KMS-11 (cell line): ENCODE measurements around the gene MBNL1.

ENCODE experiments used
- H2AFZ ChIP-seq: fragments of 200-600 bp; sonication (generic); 2 replicates; pipeline ENCODE4 v1.6.1; 2016; ENCODE audit warnings: antibody characterized with exemption, mixed run types, low read depth
- H3K27ac ChIP-seq: fragments of 200-600 bp; sonication (generic); 2 replicates; pipeline ENCODE4 v1.6.1; 2016; ENCODE audit warnings: mild to moderate bottlenecking, mixed run types
- H3K27me3 ChIP-seq: fragments of 200-600 bp; sonication (generic); 2 replicates; pipeline ENCODE4 v1.6.1; 2017; ENCODE audit warnings: mild to moderate bottlenecking, low read depth, mixed run types, moderate library complexity; ENCODE audit not compliant: insufficient read depth
- H3K36me3 ChIP-seq: fragments of 200-600 bp; sonication (generic); 2 replicates; pipeline ENCODE4 v1.6.1; 2017; ENCODE audit warnings: mild to moderate bottlenecking, mixed run types; ENCODE audit not compliant: insufficient read depth
- H3K4me1 ChIP-seq: fragments of 200-600 bp; sonication (generic); 2 replicates; pipeline ENCODE4 v1.6.1; 2016; ENCODE audit warnings: mild to moderate bottlenecking, low read depth, mixed run types; ENCODE audit not compliant: poor library complexity, severe bottlenecking
- H3K4me2 ChIP-seq: fragments of 200-600 bp; sonication (generic); 2 replicates; pipeline ENCODE4 v1.7.0; 2016; ENCODE audit warnings: mild to moderate bottlenecking, mixed run types
- H3K4me3 ChIP-seq: fragments of 200-600 bp; sonication (generic); IDR thresholded peaks from 2 replicates; pipeline ENCODE4 v1.6.1; 2017; ENCODE audit warnings: low read depth, low read length, mixed read lengths; ENCODE audit not compliant: insufficient read depth
- H3K79me2 ChIP-seq: fragments of 200-600 bp; sonication (generic); 2 replicates; pipeline ENCODE4 v1.6.1; 2016; ENCODE audit warnings: low read depth, mixed run types; ENCODE audit not compliant: insufficient read depth
- H3K9ac ChIP-seq: fragments of 200-600 bp; sonication (generic); 2 replicates; pipeline ENCODE4 v1.6.1; 2016; ENCODE audit warnings: mild to moderate bottlenecking, mixed run types
- H4K20me1 ChIP-seq: fragments of 200-600 bp; sonication (generic); 2 replicates; pipeline ENCODE4 v1.6.1; 2016; ENCODE audit warnings: mild to moderate bottlenecking, mixed run types; ENCODE audit not compliant: insufficient read depth
- TF ChIP-seq, protein P1 (sequence below): fragments of 200-600 bp; sonication (generic); conservative IDR thresholded peaks from 2 replicates; pipeline ENCODE4 v1.6.1; 2017; ENCODE audit warnings: low read depth, mild to moderate bottlenecking, antibody characterized with exemption, low read length, moderate library complexity, mixed read lengths

The MBNL1 gene

GRCh38 chr3:152375546-152375945, 106.8 kb downstream of the MBNL1 start:
- Histone ChIP-seq H3K4me1 (peaks cover 88% of the 10 kb centered on the region), H3K36me3 (peaks cover 4% of the 10 kb centered on the region; the same call in 1 of the 2 replicates), H3K4me2 (no peak overlapping the region), H3K9ac (no peak overlapping the region), H3K27me3 (no peaks in the 10 kb centered on the region), H2AFZ (no peak overlapping the region), H3K4me3 (no peak overlapping the region), H4K20me1 (peaks cover 99% of the 10 kb centered on the region), H3K27ac (no peak overlapping the region), H3K79me2 (peaks cover 100% of the 10 kb centered on the region)
- TF ChIP-seq, protein P1, sequence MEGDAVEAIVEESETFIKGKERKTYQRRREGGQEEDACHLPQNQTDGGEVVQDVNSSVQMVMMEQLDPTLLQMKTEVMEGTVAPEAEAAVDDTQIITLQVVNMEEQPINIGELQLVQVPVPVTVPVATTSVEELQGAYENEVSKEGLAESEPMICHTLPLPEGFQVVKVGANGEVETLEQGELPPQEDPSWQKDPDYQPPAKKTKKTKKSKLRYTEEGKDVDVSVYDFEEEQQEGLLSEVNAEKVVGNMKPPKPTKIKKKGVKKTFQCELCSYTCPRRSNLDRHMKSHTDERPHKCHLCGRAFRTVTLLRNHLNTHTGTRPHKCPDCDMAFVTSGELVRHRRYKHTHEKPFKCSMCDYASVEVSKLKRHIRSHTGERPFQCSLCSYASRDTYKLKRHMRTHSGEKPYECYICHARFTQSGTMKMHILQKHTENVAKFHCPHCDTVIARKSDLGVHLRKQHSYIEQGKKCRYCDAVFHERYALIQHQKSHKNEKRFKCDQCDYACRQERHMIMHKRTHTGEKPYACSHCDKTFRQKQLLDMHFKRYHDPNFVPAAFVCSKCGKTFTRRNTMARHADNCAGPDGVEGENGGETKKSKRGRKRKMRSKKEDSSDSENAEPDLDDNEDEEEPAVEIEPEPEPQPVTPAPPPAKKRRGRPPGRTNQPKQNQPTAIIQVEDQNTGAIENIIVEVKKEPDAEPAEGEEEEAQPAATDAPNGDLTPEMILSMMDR: no peak

GRCh38 chr3:152376351-152377183, 107.8 kb downstream of the MBNL1 start:
- TF ChIP-seq, protein P1: no peak
- peaks cover 4% of the 10 kb centered on the region; the same call in 1 of the 2 replicates for H3K36me3 ChIP-seq
- H3K4me2 ChIP-seq: peak overlapping the region; percentile 19; the same call in 1 of the 2 replicates
- H3K27ac ChIP-seq: no peak overlapping the region
- H3K9ac ChIP-seq: no peak overlapping the region
- peaks cover 89% of the 10 kb centered on the region for H3K4me1 ChIP-seq
- peaks cover 100% of the 10 kb centered on the region for H3K79me2 ChIP-seq
- H4K20me1 ChIP-seq: peaks cover 99% of the 10 kb centered on the region
- no peak overlapping the region for H3K4me3 ChIP-seq
- H3K27me3 ChIP-seq: no peaks in the 10 kb centered on the region
- no peak overlapping the region for H2AFZ ChIP-seq

DNA sequence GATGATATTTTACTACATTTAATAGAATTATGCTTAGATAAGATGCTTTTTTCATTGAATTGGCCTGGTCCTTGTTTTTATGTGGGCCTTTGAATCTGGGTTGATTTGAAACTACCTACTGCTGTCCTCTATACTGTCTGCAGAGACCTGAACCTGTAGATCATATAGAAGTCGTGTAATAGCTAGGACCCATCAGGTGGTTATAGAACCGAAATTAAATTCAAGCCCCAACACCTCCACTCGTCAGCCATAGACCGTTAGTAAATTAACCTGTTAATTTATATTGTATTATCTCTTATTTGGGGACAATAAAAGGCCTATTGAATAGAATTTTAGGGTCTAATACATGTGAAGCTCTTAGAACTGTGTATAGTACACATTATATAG, 108.4 kb downstream of the MBNL1 start:
- H3K27ac ChIP-seq: no peak overlapping the region
- H3K4me3 ChIP-seq: no peak overlapping the region
- H3K36me3 ChIP-seq: peaks cover 4% of the 10 kb centered on the region; the same call in 1 of the 2 replicates
- H3K4me1 ChIP-seq: peaks cover 89% of the 10 kb centered on the region
- H3K4me2 ChIP-seq: no peak overlapping the region
- peaks cover 100% of the 10 kb centered on the region for H3K79me2 ChIP-seq
- peaks cover 99% of the 10 kb centered on the region for H4K20me1 ChIP-seq
- H3K9ac ChIP-seq: no peak overlapping the region
- TF ChIP-seq, protein P1: no peak
- no peak overlapping the region for H2AFZ ChIP-seq
- no peaks in the 10 kb centered on the region for H3K27me3 ChIP-seq

GRCh38 chr3:152379415-152380042, 110.8 kb downstream of the MBNL1 start:
- Histone ChIP-seq H3K4me2 (peak overlapping the region; percentile 1; the same call in 1 of the 2 replicates), H3K27me3 (no peaks in the 10 kb centered on the region), H2AFZ (no peak overlapping the region), H4K20me1 (peaks cover 99% of the 10 kb centered on the region), H3K79me2 (peaks cover 100% of the 10 kb centered on the region), H3K27ac (no peak overlapping the region), H3K4me3 (no peak overlapping the region), H3K4me1 (peaks cover 94% of the 10 kb centered on the region), H3K36me3 (0 out of 2 replicates have a peak, but pooled peaks cover 4% of the 10 kb centered on the region), H3K9ac (no peak overlapping the region)
- TF ChIP-seq, protein P1: no peak
